ENCODE data around the gene AP2B1. TPM values are rescaled to one million over a fixed set of nuclear protein-coding genes. Genes with fewer than 3 reads are reported as not detected.
A peak's percentile ranks its signal among the peaks of the same experiment; 100 is the strongest.

Gene AP2B1
- total RNA-seq, 1 experiment from 2014 or later: 217 TPM

- no peaks in the 10 kb centered on the region for H3K9me3 ChIP-seq (ENCODE audit: control insufficient read depth, low read depth, low read length)
- no peak overlapping the region for H2AFZ ChIP-seq (ENCODE audit: low read length)
- H3K4me3 Mint-ChIP-seq: no peak overlapping the region
- H2BK120ac ChIP-seq (ENCODE audit: low read depth, low read length, poor library complexity, severe bottlenecking): no peak overlapping the region
- no peaks in the 10 kb centered on the region for H3K79me1 ChIP-seq (ENCODE audit: insufficient read depth, low read depth, low read length, poor library complexity, severe bottlenecking)
- no peak overlapping the region for H3K14ac ChIP-seq (ENCODE audit: insufficient read depth, low read length)
- H2BK5ac ChIP-seq (ENCODE audit: insufficient read length, low read length): no peak overlapping the region
- H3K23ac ChIP-seq (ENCODE audit: insufficient read length, low read depth, low read length): no peak overlapping the region
- WGBS (ENCODE audit: extremely low coverage, insufficient read length, low lambda C conversion rate): no CpG with 5 or more reads among the region's 1 CpG
- H3K4ac ChIP-seq (ENCODE audit: low read depth, low read length): no peak overlapping the region
- TF ChIP-seq, protein P1, sequence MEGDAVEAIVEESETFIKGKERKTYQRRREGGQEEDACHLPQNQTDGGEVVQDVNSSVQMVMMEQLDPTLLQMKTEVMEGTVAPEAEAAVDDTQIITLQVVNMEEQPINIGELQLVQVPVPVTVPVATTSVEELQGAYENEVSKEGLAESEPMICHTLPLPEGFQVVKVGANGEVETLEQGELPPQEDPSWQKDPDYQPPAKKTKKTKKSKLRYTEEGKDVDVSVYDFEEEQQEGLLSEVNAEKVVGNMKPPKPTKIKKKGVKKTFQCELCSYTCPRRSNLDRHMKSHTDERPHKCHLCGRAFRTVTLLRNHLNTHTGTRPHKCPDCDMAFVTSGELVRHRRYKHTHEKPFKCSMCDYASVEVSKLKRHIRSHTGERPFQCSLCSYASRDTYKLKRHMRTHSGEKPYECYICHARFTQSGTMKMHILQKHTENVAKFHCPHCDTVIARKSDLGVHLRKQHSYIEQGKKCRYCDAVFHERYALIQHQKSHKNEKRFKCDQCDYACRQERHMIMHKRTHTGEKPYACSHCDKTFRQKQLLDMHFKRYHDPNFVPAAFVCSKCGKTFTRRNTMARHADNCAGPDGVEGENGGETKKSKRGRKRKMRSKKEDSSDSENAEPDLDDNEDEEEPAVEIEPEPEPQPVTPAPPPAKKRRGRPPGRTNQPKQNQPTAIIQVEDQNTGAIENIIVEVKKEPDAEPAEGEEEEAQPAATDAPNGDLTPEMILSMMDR (conservative IDR thresholded peaks at IDR 0.05): peak; percentile 18; the same call in 1 of the 3 replicates
- no peak overlapping the region for H2BK12ac ChIP-seq (ENCODE audit: insufficient read length, low read depth, low read length)
- H3T11ph ChIP-seq (ENCODE audit: low read length): no peak overlapping the region
- H2BK15ac ChIP-seq (ENCODE audit: low read depth, low read length): no peak overlapping the region
- no peak overlapping the region for H2BK20ac ChIP-seq (ENCODE audit: low read depth, low read length, poor library complexity, severe bottlenecking)
- no peak overlapping the region for H4K8ac ChIP-seq (replicated peaks; ENCODE audit: insufficient read length, low read depth, low read length)
- no peak overlapping the region for H3K27ac ChIP-seq (ENCODE audit: insufficient read length, low read depth, low read length)
- H3K9ac ChIP-seq (ENCODE audit: extremely low read depth, insufficient read length, low read length): no peak overlapping the region
- H3K56ac ChIP-seq (ENCODE audit: insufficient read length, low read depth, low read length): no peak overlapping the region
- H4K91ac ChIP-seq (ENCODE audit: insufficient read length, low read depth, low read length): no peak overlapping the region
- H3K23me2 ChIP-seq (ENCODE audit: insufficient read length, low read depth, low read length, poor library complexity, severe bottlenecking): no peaks in the 10 kb centered on the region
- no peaks in the 10 kb centered on the region for H3K4me1 ChIP-seq (ENCODE audit: insufficient read depth, low read length)
- H2AK5ac ChIP-seq (ENCODE audit: insufficient read length, low read length): no peak overlapping the region
- H4K5ac ChIP-seq (ENCODE audit: insufficient read length, low read depth, low read length): no peak overlapping the region
- H3K18ac ChIP-seq (ENCODE audit: insufficient read length, low read depth, low read length): no peak overlapping the region
- no peaks in the 10 kb centered on the region for H4K20me1 ChIP-seq (ENCODE audit: control insufficient read depth, insufficient read depth, insufficient read length)
- H3K27me3 ChIP-seq (ENCODE audit: insufficient read depth, low read length): no peaks in the 10 kb centered on the region
- H3K79me2 ChIP-seq (ENCODE audit: insufficient read depth, low read length): no peaks in the 10 kb centered on the region
- H3K27me3 Mint-ChIP-seq (ENCODE audit: low read depth): no peaks in the 10 kb centered on the region
- no peak overlapping the region for H3K27ac Mint-ChIP-seq
- no peaks in the 10 kb centered on the region for H3K9me3 Mint-ChIP-seq
- peaks cover 11 to 16% of the 10 kb centered on the region in 2 experiments for H3K4me1 Mint-ChIP-seq
- no peak for DNase-seq
- no peak overlapping the region for H3K4me2 ChIP-seq (ENCODE audit: insufficient read depth, insufficient read length, low read length)
- H3K36me3 Mint-ChIP-seq (ENCODE audit: insufficient read depth in 1 of 3, low read depth in 3 of 3): peaks cover 2 to 62% (median 34%) of the 10 kb centered on the region in 3 experiments; a peak in 6 of 7 replicates
Observed at GRCh38 chr17:35660902-35661301, 73.8 kb downstream of the AP2B1 start.

Measured in H9 (cell line).